A549 (cell line): Measurements from ENCODE around the gene GORASP2. TPM values are rescaled to one million over a fixed set of nuclear protein-coding genes. Genes with fewer than 3 reads are reported as not detected.

Source experiments
- ATAC-seq, 2 experiments: fragments of 200-7000 bp in 1 of 2; fragments of >200 bp in 1 of 2; cut with Nextera tagmentation in 1 of 2; cut with Tn5 transposase in 1 of 2; 3 replicates each; pipeline versions ENCODE4 v1.8.0 to v1.9.1; 2018 to 2020; ENCODE audit warnings: mild to moderate bottlenecking in 1 of 2, moderate library complexity in 1 of 2
- CTCF ChIA-PET: fragments of 300-600 bp; sonication (Branson Sonifier 250); formaldehyde crosslinking; extraction: SDS; loops from one replicate; lab custom pipeline; 2021; ENCODE audit warnings: antibody characterized with exemption, inconsistent platforms; lab: Yijun Ruan, JAX
- POLR2A ChIA-PET: fragments of 350-600 bp; formaldehyde crosslinking; extraction: SDS; loops from one replicate; lab custom pipeline; 2021; ENCODE audit warnings: antibody characterized with exemption, inconsistent platforms; lab: Yijun Ruan, JAX
- DNase-seq, 2 experiments: peaks; one replicate each; pipeline versions ENCODE4 v3.0.0 to v3.0.0-alpha.2; 2011 to 2016; ENCODE audit warnings: low read depth in 1 of 2, low spot score in 1 of 2
- FAIRE-seq: peaks from 2 replicates; lab custom pipeline; 2011; peaks lifted over from hg19 to GRCh38; lab: Jason Lieb, UNC
- H3K27ac ChIP-seq, 2 experiments: fragments of >200 bp; sonication (Bioruptor Twin); formaldehyde crosslinking; 3 replicates each; pipeline ENCODE4 v1.5.1; 2016 to 2017
- H3K4me1 ChIP-seq: fragments of >200 bp; sonication (Bioruptor Twin); formaldehyde crosslinking; 3 replicates; pipeline ENCODE4 v1.6.1; 2016
- H3K4me2 ChIP-seq: fragments of >200 bp; sonication (Bioruptor Twin); formaldehyde crosslinking; 3 replicates; pipeline ENCODE4 v1.6.1; 2016
- H3K4me3 ChIP-seq: fragments of >200 bp; sonication (Bioruptor Twin); formaldehyde crosslinking; 3 replicates; pipeline ENCODE4 v1.5.1; 2016
- H3K9me3 ChIP-seq: fragments of >200 bp; sonication (Bioruptor Twin); formaldehyde crosslinking; 3 replicates; pipeline ENCODE4 v1.6.1; 2016
- ATOH8 ChIP-seq: fragments of 250-450 bp; sonication (Bioruptor Pico); IDR thresholded peaks from 2 replicates; pipeline ENCODE4 v1.5.0; 2020; ENCODE audit warnings: low read depth, mild to moderate bottlenecking, moderate library complexity
- CEBPB ChIP-seq, 2 experiments: fragments of >200 bp in 1 of 2; sonication (Bioruptor Twin) in 1 of 2; formaldehyde crosslinking in 1 of 2; IDR thresholded peaks; 2 replicates each; pipeline ENCODE4 v1.6.1; 2012 to 2016
- CTCF ChIP-seq: fragments of >200 bp; sonication (Bioruptor Twin); formaldehyde crosslinking; IDR thresholded peaks from 3 replicates; pipeline ENCODE4 v1.5.1; 2016
- E2F6 ChIP-seq: IDR thresholded peaks from 2 replicates; pipeline ENCODE4 v1.6.1; 2012; ENCODE audit warnings: low read depth, borderline replicate concordance
- ELK1 ChIP-seq: fragments of 150-350 bp; IDR thresholded peaks from 2 replicates; pipeline ENCODE4 v1.6.1; 2014; ENCODE audit warnings: low read depth, mild to moderate bottlenecking, low read length
- FOSL2 ChIP-seq, 2 experiments: fragments of 450-650 bp in 1 of 2; fragments of >200 bp in 1 of 2; sonication (Bioruptor Twin) in 1 of 2; formaldehyde crosslinking; IDR thresholded peaks; 2 replicates each; pipeline versions ENCODE4 v1.5.0 to v1.6.1; 2016 to 2020; ENCODE audit warnings: mild to moderate bottlenecking in 1 of 2, moderate library complexity in 1 of 2
- FOXS1 ChIP-seq: fragments of 250-450 bp; sonication (Bioruptor Pico); IDR thresholded peaks from 2 replicates; pipeline ENCODE4 v1.5.0; 2020; ENCODE audit warnings: mild to moderate bottlenecking, moderate library complexity
- HMGXB4 ChIP-seq: fragments of 250-450 bp; sonication (Bioruptor Pico); IDR thresholded peaks from 2 replicates; pipeline ENCODE4 v1.5.0; 2021; ENCODE audit warnings: mild to moderate bottlenecking, moderate library complexity, borderline replicate concordance
- JUNB ChIP-seq: fragments of >200 bp; sonication (Bioruptor Twin); formaldehyde crosslinking; IDR thresholded peaks from 2 replicates; pipeline ENCODE4 v1.6.1; 2016
- KDM1A ChIP-seq: fragments of 200-600 bp; sonication (generic); IDR thresholded peaks from 2 replicates; pipeline ENCODE4 v1.6.1; 2016; ENCODE audit warnings: low read depth, mild to moderate bottlenecking
- MAX ChIP-seq: IDR thresholded peaks from 2 replicates; pipeline ENCODE4 v1.6.1; 2012
- NR3C1 ChIP-seq: fragments of >200 bp; sonication (Bioruptor Twin); formaldehyde crosslinking; IDR thresholded peaks from 3 replicates; pipeline ENCODE4 v1.6.1; 2017
- PBX3 ChIP-seq: IDR thresholded peaks from 2 replicates; pipeline ENCODE4 v1.6.1; 2012
- PHF8 ChIP-seq: fragments of 200-600 bp; sonication (generic); IDR thresholded peaks from 2 replicates; pipeline ENCODE4 v1.6.1; 2016; ENCODE audit warnings: low read depth, mild to moderate bottlenecking, antibody characterized with exemption, moderate library complexity, borderline replicate concordance
- POLR2AphosphoS2 ChIP-seq: conservative IDR thresholded peaks from 2 replicates; pipeline ENCODE4 v1.6.1; 2012; ENCODE audit warnings: low read length, improper control_type of control experiment, inconsistent platforms
- RNF2 ChIP-seq: fragments of 200-600 bp; sonication (generic); IDR thresholded peaks from 2 replicates; pipeline ENCODE4 v1.6.1; 2016; ENCODE audit warnings: low read depth, mild to moderate bottlenecking, antibody characterized with exemption, moderate library complexity, borderline replicate concordance
- SREBF2 ChIP-seq: fragments of 450-650 bp; IDR thresholded peaks from 2 replicates; pipeline ENCODE4 v1.6.1; 2014; ENCODE audit warnings: mild to moderate bottlenecking, moderate library complexity
- TFCP2L1 ChIP-seq: fragments of 250-450 bp; sonication (Bioruptor Pico); IDR thresholded peaks from 2 replicates; pipeline ENCODE4 v1.5.0; 2021; ENCODE audit warnings: mild to moderate bottlenecking
- ZFP36 ChIP-seq: fragments of 450-650 bp; IDR thresholded peaks from 2 replicates; pipeline ENCODE4 v1.6.1; 2014; ENCODE audit warnings: borderline replicate concordance; ENCODE audit not compliant: partially characterized antibody
- WGBS: methylation state at CpG from one replicate; pipeline ENCODE4 v1.1.6; 2017; ENCODE audit errors: missing lambda C conversion rate; 5-methylcytosine and 5-hydroxymethylcytosine counted together
- polyA plus RNA-seq, 4 experiments: library from polyadenylated mRNA; depleted of rRNA in 3 of 4; stranded (reverse); fragments of >200 nt; fragmentation: RNase III in 1 of 4; extraction: RNeasy Plus Mini Kit Qiagen cat#74134 plus additional on column Dnase treatment in 1 of 4; gene quantifications; 2 replicates in 3 of 4; 3 replicates in 1 of 4; pipeline ENCODE4 v1.2.3, GENCODE V29; 2011 to 2017

Gene GORASP2
- polyA plus RNA-seq, 2 of the 4 experiments (the other 2 are of a cell fraction), result 90.5 to 179 TPM

- peak; percentile 55 for TF ChIP-seq E2F6
- no peak for TF ChIP-seq CEBPB (IDR thresholded peaks at IDR 0.05)
Observed at GRCh38 chr2:170973492-170974303, 44.6 kb downstream of the GORASP2 start (continued).

GRCh38 chr2:170974304-170974993 lies 45.4 kb downstream of the GORASP2 start:
- Histone ChIP-seq H3K9me3 (no peaks in the 10 kb centered on the region), H3K4me2 (peak overlapping the region; percentile 76), H3K4me1 (peaks cover 9% of the 10 kb centered on the region; the same call in 1 of the 3 replicates), H3K4me3 (peak overlapping the region; percentile 58; the same call in 2 of the 3 replicates), H3K27ac (peak overlapping the region; percentile 90 to 97)
- DNase-seq, result peak in 1 of 2 experiments; percentile 20
- no peak; a peak in 2 of 6 replicates for ATAC-seq
- WGBS, result 87% methylated on average over 11 of the region's 11 CpGs
- no peak for FAIRE-seq
- CTCF ChIA-PET, result interaction anchor here (0.6 to 3.0 kb wide), 13 partner anchors 10 to 505 kb away, joined by 3 to 35 read pairs (median 3); no protein-coding TSS in a partner anchor
- POLR2A ChIA-PET, result interaction anchor here (2.4 kb wide), 1 partner anchor 442 kb away, joined by 12 read pairs; no protein-coding TSS in a partner anchor
- TF ChIP-seq ELK1 (no peak), TFCP2L1 (CRISPR knock-in tag) (no peak), ATOH8 (CRISPR knock-in tag) (no peak), HMGXB4 (CRISPR knock-in tag) (no peak), MAX (no peak), NR3C1 (no peak), PBX3 (no peak), POLR2AphosphoS2 (no peak)

- TF ChIP-seq PHF8 (no peak), FOXS1 (CRISPR knock-in tag) (no peak), JUNB (no peak), SREBF2 (no peak), CTCF (no peak), KDM1A (no peak), RNF2 (no peak), CEBPB (IDR thresholded peaks at IDR 0.05) (no peak), ZFP36 (no peak), FOSL2 (IDR thresholded peaks at IDR 0.05) (no peak), FOSL2 (CRISPR knock-in tag; IDR thresholded peaks at IDR 0.05) (no peak)
- Histone ChIP-seq H3K27ac (no peak overlapping the region), H3K9me3 (no peaks in the 10 kb centered on the region), H3K4me3 (no peak overlapping the region), H3K4me2 (no peak overlapping the region), H3K4me1 (peaks cover 9% of the 10 kb centered on the region; the same call in 1 of the 3 replicates)
- DNase-seq (no peak), FAIRE-seq (no peak), ATAC-seq (no peak)
- POLR2A ChIA-PET, result no interaction called here
- WGBS, result 91% methylated on average over 17 of the region's 17 CpGs
- CTCF ChIA-PET, result interaction anchor here (0.6 to 2.1 kb wide), 7 partner anchors 9 to 447 kb away, joined by 3 to 8 read pairs (median 3); no protein-coding TSS in a partner anchor
Observed at GRCh38 chr2:170975127-170975942, 46.3 kb downstream of the GORASP2 start.
